CD4-positive, alpha-beta T cell treated with Interleukin-21 for 1 hour (primary cell): ENCODE results near the gene MPIG6B.

Experiments
- DNase-seq: peaks from one replicate; pipeline ENCODE4 v3.0.0-alpha.2; 2020

The MPIG6B gene

GRCh38 chr6:31722173-31722572 lies 1.0 kb upstream of the MPIG6B start:
- no peak for DNase-seq

- no peak for DNase-seq
Measured at GRCh38 chr6:31723980-31724691, 963 bp downstream of the MPIG6B start.

- no peak for DNase-seq
Measured at GRCh38 chr6:31725502-31726350, 2.6 kb downstream of the MPIG6B start.

GRCh38 chr6:31727034-31727716 lies 4.0 kb downstream of the MPIG6B start:
- DNase-seq, result no peak

- DNase-seq, result peak; percentile 28
Measured at GRCh38 chr6:31727717-31728671, 4.8 kb downstream of the MPIG6B start.

GRCh38 chr6:31728767-31729514 lies 5.8 kb downstream of the MPIG6B start, which contains the start of gene DDAH2:
Gene DDAH2, minus strand, starts transcription at chr6:31729299. Its CDS starts 138 bp downstream, at chr6:31729161.
- no peak for DNase-seq

- peak; percentile 82 for DNase-seq
Measured at GRCh38 chr6:31729515-31729978, 6.4 kb downstream of the MPIG6B start.

GRCh38 chr6:31729979-31730630 lies 6.9 kb downstream of the MPIG6B start:
- DNase-seq, result peak; percentile 74

GRCh38 chr6:31730631-31731086 lies 7.5 kb downstream of the MPIG6B start:
- no peak for DNase-seq

- no peak for DNase-seq
Measured at GRCh38 chr6:31732029-31732428, 8.9 kb downstream of the MPIG6B start.

GRCh38 chr6:31733734-31734133 lies 10.6 kb downstream of the MPIG6B start:
- DNase-seq, result no peak

GRCh38 chr6:31734247-31734820 lies 11.2 kb downstream of the MPIG6B start:
- DNase-seq, result no peak

GRCh38 chr6:31734821-31735406 lies 11.7 kb downstream of the MPIG6B start:
- DNase-seq, result peak; percentile 82

GRCh38 chr6:31736021-31736767 lies 13.0 kb downstream of the MPIG6B start, which contains the start of gene CLIC1:
Gene CLIC1, minus strand, starts transcription at chr6:31736530. Its CDS starts 230 bp downstream, at chr6:31736300.
- DNase-seq, result peak; percentile 81

- DNase-seq, result no peak
Measured at GRCh38 chr6:31736768-31737314, 13.7 kb downstream of the MPIG6B start.

- DNase-seq, result peak; percentile 42
Measured at GRCh38 chr6:31737315-31737990, 14.3 kb downstream of the MPIG6B start.

- DNase-seq, result peak; percentile 84
Measured at GRCh38 chr6:31737991-31738979, 15.1 kb downstream of the MPIG6B start.
